IMR-90 (cell line): ENCODE data around the gene CHMP6. TPM values are rescaled to one million over a fixed set of nuclear protein-coding genes. Genes with fewer than 3 reads are reported as not detected.

Source experiments
- ATAC-seq: fragments of 200-7000 bp; cut with Tn5 transposase; 2 replicates; pipeline ENCODE4 v1.9.1; 2020; ENCODE audit warnings: low read depth, mild to moderate bottlenecking, moderate library complexity
- BruUV-seq: library from RNA; stranded (reverse); fragments of 400-500 nt; replicated peaks from 2 replicates; lab custom pipeline; 2021; lab: Mats Ljungman, UMichigan
- CTCF ChIA-PET: fragments of 300-600 bp; formaldehyde crosslinking; extraction: SDS; loops from one replicate; lab custom pipeline; 2021; ENCODE audit warnings: antibody characterized with exemption; lab: Yijun Ruan, JAX
- POLR2A ChIA-PET: fragments of 300-600 bp; sonication (Branson Sonifier 250); formaldehyde crosslinking; loops from one replicate; lab custom pipeline; 2022; ENCODE audit warnings: antibody characterized with exemption; ENCODE audit not compliant: unreplicated experiment; lab: Charles Lee
- DNase-seq: peaks from one replicate; pipeline ENCODE4 v3.0.0; 2013
- H2AFZ ChIP-seq: replicated peaks from 2 replicates; pipeline ENCODE3; 2013; ENCODE audit warnings: low read length, mild to moderate bottlenecking; ENCODE audit not compliant: poor library complexity
- H2AK5ac ChIP-seq: 2 replicates; pipeline ENCODE4 v1.6.1; 2013; ENCODE audit warnings: low read depth, low read length, inconsistent platforms
- H2AK9ac ChIP-seq: replicated peaks from 2 replicates; pipeline ENCODE3; 2013; ENCODE audit warnings: mild to moderate bottlenecking, low read depth, low read length, moderate library complexity; ENCODE audit not compliant: poor library complexity
- H2BK120ac ChIP-seq: 2 replicates; pipeline ENCODE4 v1.6.1; 2013; ENCODE audit warnings: low read depth, low read length, inconsistent platforms
- H2BK15ac ChIP-seq: 3 replicates; pipeline ENCODE4 v1.6.1; 2013; ENCODE audit warnings: low read depth, low read length, inconsistent platforms
- H2BK20ac ChIP-seq: 2 replicates; pipeline ENCODE4 v1.6.1; 2013; ENCODE audit warnings: low read depth, mild to moderate bottlenecking, inconsistent platforms, low read length, moderate library complexity
- H2BK5ac ChIP-seq: 2 replicates; pipeline ENCODE4 v1.6.1; 2013; ENCODE audit warnings: mild to moderate bottlenecking, low read depth, low read length, inconsistent platforms; ENCODE audit not compliant: poor library complexity, severe bottlenecking
- H3K14ac ChIP-seq: replicated peaks from 2 replicates; pipeline ENCODE4 v1.6.1; 2013; ENCODE audit warnings: low read depth, low read length, inconsistent platforms
- H3K18ac ChIP-seq: 2 replicates; pipeline ENCODE4 v1.6.1; 2013; ENCODE audit warnings: low read depth, low read length, control low read depth
- H3K23ac ChIP-seq: 2 replicates; pipeline ENCODE4 v1.6.1; 2013; ENCODE audit warnings: low read depth, low read length, inconsistent platforms
- H3K27ac ChIP-seq: 2 replicates; pipeline ENCODE4 v1.5.1; 2013; ENCODE audit warnings: mild to moderate bottlenecking, control low read depth, low read length; ENCODE audit not compliant: insufficient read depth
- H3K27me3 ChIP-seq: 2 replicates; pipeline ENCODE4 v1.6.1; 2013; ENCODE audit warnings: low read length; ENCODE audit not compliant: control insufficient read depth, insufficient read depth
- H3K36me3 ChIP-seq: 2 replicates; pipeline ENCODE4 v1.6.1; 2013; ENCODE audit warnings: low read length, mixed read lengths; ENCODE audit not compliant: control insufficient read depth, insufficient read depth
- H3K4ac ChIP-seq: 2 replicates; pipeline ENCODE4 v1.6.1; 2013; ENCODE audit warnings: low read depth, low read length, inconsistent platforms
- H3K4me1 ChIP-seq: 2 replicates; pipeline ENCODE4 v1.6.1; 2013; ENCODE audit warnings: low read length, mixed read lengths; ENCODE audit not compliant: control insufficient read depth, insufficient read depth
- H3K4me2 ChIP-seq: 2 replicates; pipeline ENCODE4 v1.6.1; 2013; ENCODE audit warnings: low read depth, mild to moderate bottlenecking, control low read depth, low read length, moderate library complexity
- H3K4me3 ChIP-seq: 2 replicates; pipeline ENCODE4 v1.5.1; 2013; ENCODE audit warnings: low read depth, mild to moderate bottlenecking, control low read depth, low read length, moderate library complexity; ENCODE audit not compliant: insufficient read depth
- H3K56ac ChIP-seq: 2 replicates; pipeline ENCODE4 v1.6.1; 2013; ENCODE audit warnings: low read length, inconsistent platforms; ENCODE audit not compliant: insufficient read depth; ENCODE audit errors: extremely low read depth
- H3K79me1 ChIP-seq, 2 experiments: 2 replicates each; pipeline ENCODE4 v1.6.1; 2013; ENCODE audit warnings: low read length in 2 of 2, inconsistent platforms in 1 of 2, low read depth in 1 of 2
- H3K9ac ChIP-seq: 2 replicates; pipeline ENCODE4 v1.6.1; 2013; ENCODE audit warnings: low read depth, low read length, control low read depth
- H3K9me1 ChIP-seq: 2 replicates; pipeline ENCODE4 v1.6.1; 2013; ENCODE audit warnings: low read length, inconsistent platforms; ENCODE audit not compliant: insufficient read depth
- H3K9me3 ChIP-seq: 2 replicates; pipeline ENCODE4 v1.6.1; 2013; ENCODE audit warnings: low read length; ENCODE audit not compliant: control insufficient read depth, insufficient read depth
- H4K20me1 ChIP-seq: 2 replicates; pipeline ENCODE4 v1.6.1; 2013; ENCODE audit warnings: low read length, inconsistent platforms; ENCODE audit not compliant: insufficient read depth
- H4K5ac ChIP-seq: 2 replicates; pipeline ENCODE4 v1.6.1; 2013; ENCODE audit warnings: mild to moderate bottlenecking, low read depth, low read length, control low read depth
- H4K8ac ChIP-seq, 2 experiments: 2 replicates each; pipeline ENCODE4 v1.6.1; 2013; ENCODE audit warnings: low read depth in 2 of 2, low read length in 2 of 2, control low read depth in 1 of 2, inconsistent platforms in 1 of 2
- H4K91ac ChIP-seq: 2 replicates; pipeline ENCODE4 v1.6.1; 2013; ENCODE audit warnings: low read depth, low read length, inconsistent platforms; ENCODE audit not compliant: insufficient read depth
- BHLHE40 ChIP-seq: fragments of 150-350 bp; IDR thresholded peaks from 2 replicates; pipeline ENCODE4 v1.6.1; 2016; ENCODE audit warnings: mild to moderate bottlenecking, low read depth, low read length
- CEBPB ChIP-seq: IDR thresholded peaks from 2 replicates; pipeline ENCODE4 v1.6.1; 2012; ENCODE audit warnings: low read depth, low read length, improper control_type of control experiment
- CHD1 ChIP-seq: IDR thresholded peaks from 2 replicates; pipeline ENCODE4 v1.6.1; 2012; ENCODE audit warnings: low read depth, low read length, improper control_type of control experiment
- CTCF ChIP-seq: conservative IDR thresholded peaks from 2 replicates; pipeline ENCODE4 v1.5.1; 2012; ENCODE audit warnings: mild to moderate bottlenecking, low read depth, low read length, improper control_type of control experiment
- FOS ChIP-seq: fragments of 150-350 bp; IDR thresholded peaks from 2 replicates; pipeline ENCODE4 v1.6.1; 2016; ENCODE audit warnings: low read depth, low read length
- MAFK ChIP-seq: IDR thresholded peaks from 2 replicates; pipeline ENCODE4 v1.6.1; 2012; ENCODE audit warnings: low read depth, low read length, improper control_type of control experiment
- MAZ ChIP-seq: IDR thresholded peaks from 2 replicates; pipeline ENCODE4 v1.6.1; 2012; ENCODE audit warnings: low read depth, mild to moderate bottlenecking, low read length, improper control_type of control experiment, moderate library complexity, borderline replicate concordance
- MXI1 ChIP-seq: IDR thresholded peaks from 2 replicates; pipeline ENCODE4 v1.6.1; 2012; ENCODE audit warnings: low read depth, mild to moderate bottlenecking, low read length, moderate library complexity, borderline replicate concordance
- NFE2L2 ChIP-seq: fragments of 150-350 bp; IDR thresholded peaks from 2 replicates; pipeline ENCODE4 v1.6.1; 2016; ENCODE audit warnings: low read depth, mild to moderate bottlenecking, low read length
- POLR2A ChIP-seq: IDR thresholded peaks from 2 replicates; pipeline ENCODE4 v1.6.1; 2012; ENCODE audit warnings: mild to moderate bottlenecking, low read depth, low read length
- RAD21 ChIP-seq: IDR thresholded peaks from 2 replicates; pipeline ENCODE4 v1.6.1; 2012; ENCODE audit warnings: low read length, improper control_type of control experiment
- RCOR1 ChIP-seq: IDR thresholded peaks from 2 replicates; pipeline ENCODE4 v1.6.1; 2012; ENCODE audit warnings: mild to moderate bottlenecking, low read length, improper control_type of control experiment; ENCODE audit not compliant: insufficient replicate concordance
- RFX5 ChIP-seq: IDR thresholded peaks from 2 replicates; pipeline ENCODE4 v1.8.0; 2012; ENCODE audit warnings: low read depth, mild to moderate bottlenecking, low read length, moderate library complexity
- SMC3 ChIP-seq: fragments of 150-350 bp; IDR thresholded peaks from 2 replicates; pipeline ENCODE4 v1.6.1; 2016; ENCODE audit warnings: low read depth, mild to moderate bottlenecking, antibody characterized with exemption, low read length, moderate library complexity
- WGBS, 2 experiments: methylation state at CpG; one replicate each; pipeline versions ENCODE4 v1.1.5 to v1.1.7; 2013; ENCODE audit warnings: missing lambda C conversion rate in 2 of 2; ENCODE audit not compliant: insufficient read length in 1 of 2; ENCODE audit errors: extremely low coverage in 2 of 2; 5-methylcytosine and 5-hydroxymethylcytosine counted together
- dilution Hi-C: fragments of 300-500 bp; cut with HindIII; formaldehyde crosslinking; loops from one replicate; pipeline ENCODE4 v1.14.3; 2018; ENCODE audit warnings: low sequenced_read_pairs; ENCODE audit not compliant: unreplicated experiment
- in situ Hi-C: fragments of 300-500 bp; cut with MboI; formaldehyde crosslinking; loops from 3 replicates; pipeline ENCODE4 v1.14.3; 2019; ENCODE audit warnings: low sequenced_read_pairs, inconsistent platforms, mixed read lengths
- intact Hi-C: fragments of 100-400 bp; cut with micrococcal nuclease; formaldehyde crosslinking; loops from 2 replicates; pipeline ENCODE4 v1.10.0; 2022
- polyA plus RNA-seq, 3 experiments: library from polyadenylated mRNA; depleted of rRNA; stranded (reverse); fragments of >200 nt; gene quantifications; 2 replicates each; pipeline ENCODE4 v1.2.3, GENCODE V29; 2012; ENCODE audit warnings: low replicate concordance in 1 of 3
- total RNA-seq: library from RNA; depleted of rRNA; stranded (reverse); fragments of >200 nt; gene quantifications from 2 replicates; pipeline ENCODE4 v1.2.3, GENCODE V29; 2012
- TF ChIP-seq, protein P1 (sequence below): fragments of 150-350 bp; IDR thresholded peaks from 2 replicates; pipeline ENCODE4 v1.6.1; 2017; ENCODE audit warnings: mild to moderate bottlenecking, antibody characterized with exemption, low read length, low read depth
- TF ChIP-seq, protein P2 (sequence below): fragments of 150-350 bp; IDR thresholded peaks from 2 replicates; pipeline ENCODE4 v1.6.1; 2016; ENCODE audit warnings: low read depth, mild to moderate bottlenecking, low read length, moderate library complexity, borderline replicate concordance

Gene CHMP6
- total and polyA plus RNA-seq, 2 of the 4 experiments (the other 2 are of a cell fraction): 5.0 to 40.3 TPM

GRCh38 chr17:81027038-81027437 lies 35.4 kb downstream of the CHMP6 start:
- TF ChIP-seq RFX5: no peak
- TF ChIP-seq, protein P1, sequence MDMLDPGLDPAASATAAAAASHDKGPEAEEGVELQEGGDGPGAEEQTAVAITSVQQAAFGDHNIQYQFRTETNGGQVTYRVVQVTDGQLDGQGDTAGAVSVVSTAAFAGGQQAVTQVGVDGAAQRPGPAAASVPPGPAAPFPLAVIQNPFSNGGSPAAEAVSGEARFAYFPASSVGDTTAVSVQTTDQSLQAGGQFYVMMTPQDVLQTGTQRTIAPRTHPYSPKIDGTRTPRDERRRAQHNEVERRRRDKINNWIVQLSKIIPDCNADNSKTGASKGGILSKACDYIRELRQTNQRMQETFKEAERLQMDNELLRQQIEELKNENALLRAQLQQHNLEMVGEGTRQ: no peak
- no peak for TF ChIP-seq BHLHE40
- TF ChIP-seq CEBPB: no peak
- TF ChIP-seq CHD1: no peak
- no peak for TF ChIP-seq MAZ
- no peak for TF ChIP-seq NFE2L2
- no peak for TF ChIP-seq POLR2A
- no peak for TF ChIP-seq MAFK
- no peak for TF ChIP-seq MXI1
- TF ChIP-seq, protein P2, sequence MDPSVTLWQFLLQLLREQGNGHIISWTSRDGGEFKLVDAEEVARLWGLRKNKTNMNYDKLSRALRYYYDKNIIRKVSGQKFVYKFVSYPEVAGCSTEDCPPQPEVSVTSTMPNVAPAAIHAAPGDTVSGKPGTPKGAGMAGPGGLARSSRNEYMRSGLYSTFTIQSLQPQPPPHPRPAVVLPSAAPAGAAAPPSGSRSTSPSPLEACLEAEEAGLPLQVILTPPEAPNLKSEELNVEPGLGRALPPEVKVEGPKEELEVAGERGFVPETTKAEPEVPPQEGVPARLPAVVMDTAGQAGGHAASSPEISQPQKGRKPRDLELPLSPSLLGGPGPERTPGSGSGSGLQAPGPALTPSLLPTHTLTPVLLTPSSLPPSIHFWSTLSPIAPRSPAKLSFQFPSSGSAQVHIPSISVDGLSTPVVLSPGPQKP: no peak
- TF ChIP-seq SMC3: no peak
- TF ChIP-seq CTCF: no peak
- no peak for TF ChIP-seq RAD21
- TF ChIP-seq FOS: no peak
- TF ChIP-seq RCOR1: no peak

More at GRCh38 chr17:81027038-81027437, 35.4 kb downstream of the CHMP6 start:
- 38% methylated on average over 8 of the region's 15 CpGs; no CpG with 5 or more reads in 1 of the 2 experiments for WGBS, 2 experiments
- Histone ChIP-seq H3K79me1 (no peaks in the 10 kb centered on the region), H4K20me1 (no peaks in the 10 kb centered on the region), H2AK9ac (no peak overlapping the region), H2AFZ (no peak overlapping the region), H3K4me2 (no peak overlapping the region), H3K27ac (no peak overlapping the region), H3K18ac (no peak overlapping the region), H3K9ac (no peak overlapping the region), H3K36me3 (peaks cover 6% of the 10 kb centered on the region; the same call in 1 of the 2 replicates), H2BK20ac (no peak overlapping the region), H3K4me1 (peaks cover 2% of the 10 kb centered on the region; the same call in 1 of the 2 replicates), H3K27me3 (peaks cover 32% of the 10 kb centered on the region), H2BK15ac (no peak overlapping the region), H2AK5ac (no peak overlapping the region), H3K4ac (no peak overlapping the region), H3K56ac (no peak overlapping the region), H4K91ac (no peak overlapping the region), H4K8ac (no peak overlapping the region), H3K4me3 (no peak overlapping the region), H3K9me3 (peaks cover 1% of the 10 kb centered on the region; the same call in 1 of the 2 replicates), H3K9me1 (no peaks in the 10 kb centered on the region), H3K23ac (no peak overlapping the region), H2BK5ac (no peak overlapping the region), H3K14ac (no peak overlapping the region), H4K5ac (no peak overlapping the region), H2BK120ac (no peak overlapping the region)
- dilution Hi-C loops (no loop called here), in situ Hi-C loops (no loop called here), intact Hi-C loops (no loop called here)
- DNase-seq: no peak
- no TSS peak for BruUV-seq
- ChIA-PET CTCF (no interaction called here), POLR2A (no interaction called here)
- no peak for ATAC-seq
